GM12892 (cell line): Measurements from ENCODE around the gene IGF2BP3.
A peak's percentile ranks its signal among the peaks of the same experiment; 100 is the strongest.

Experiments
- POLR2A ChIP-seq: IDR thresholded peaks from 2 replicates; pipeline ENCODE4 v1.6.1; 2011; ENCODE audit warnings: low read depth, low read length, control low read depth
- POLR2AphosphoS5 ChIP-seq: IDR thresholded peaks from 2 replicates; pipeline ENCODE4 v1.6.1; 2011; ENCODE audit warnings: low read depth, low read length, control low read depth
- TAF1 ChIP-seq: IDR thresholded peaks from 2 replicates; pipeline ENCODE4 v1.6.1; 2011; ENCODE audit warnings: low read depth, mild to moderate bottlenecking, control low read depth, low read length, borderline replicate concordance

- peak; percentile 62; the same call in 1 of the 2 replicates for TF ChIP-seq POLR2A
- no peak for TF ChIP-seq TAF1
- no peak for TF ChIP-seq POLR2AphosphoS5
These were observed 20.3 kb upstream of the IGF2BP3 start for GRCh38 chr7:23490357-23491135.
